ENCODE measurements around the gene APC2.

DNA sequence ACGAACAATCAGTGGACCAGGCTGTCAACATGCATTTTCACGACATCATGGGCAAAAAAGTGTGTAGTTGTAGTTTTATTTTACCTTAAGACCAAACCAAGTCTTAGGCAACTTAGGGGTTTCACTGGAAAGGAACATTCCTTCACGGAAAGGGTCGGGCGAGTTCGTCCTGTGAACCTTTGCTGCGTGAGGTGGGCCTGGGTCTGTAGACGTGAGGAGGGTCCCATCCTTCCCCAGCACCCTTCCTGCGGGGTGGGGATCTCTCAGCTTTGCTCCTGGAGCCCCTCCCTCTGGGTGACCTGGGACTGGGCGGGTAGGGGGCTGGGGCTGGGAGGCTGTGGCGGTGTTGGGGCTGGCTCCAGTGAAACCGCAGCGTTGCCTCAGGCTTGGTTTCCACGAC, 24.0 kb upstream of the APC2 start:
- TF ChIP-seq TCF7 (CRISPR knock-in tag; IDR thresholded peaks at IDR 0.05; ENCODE audit: low read depth): no peak
- TF ChIP-seq, protein P1, sequence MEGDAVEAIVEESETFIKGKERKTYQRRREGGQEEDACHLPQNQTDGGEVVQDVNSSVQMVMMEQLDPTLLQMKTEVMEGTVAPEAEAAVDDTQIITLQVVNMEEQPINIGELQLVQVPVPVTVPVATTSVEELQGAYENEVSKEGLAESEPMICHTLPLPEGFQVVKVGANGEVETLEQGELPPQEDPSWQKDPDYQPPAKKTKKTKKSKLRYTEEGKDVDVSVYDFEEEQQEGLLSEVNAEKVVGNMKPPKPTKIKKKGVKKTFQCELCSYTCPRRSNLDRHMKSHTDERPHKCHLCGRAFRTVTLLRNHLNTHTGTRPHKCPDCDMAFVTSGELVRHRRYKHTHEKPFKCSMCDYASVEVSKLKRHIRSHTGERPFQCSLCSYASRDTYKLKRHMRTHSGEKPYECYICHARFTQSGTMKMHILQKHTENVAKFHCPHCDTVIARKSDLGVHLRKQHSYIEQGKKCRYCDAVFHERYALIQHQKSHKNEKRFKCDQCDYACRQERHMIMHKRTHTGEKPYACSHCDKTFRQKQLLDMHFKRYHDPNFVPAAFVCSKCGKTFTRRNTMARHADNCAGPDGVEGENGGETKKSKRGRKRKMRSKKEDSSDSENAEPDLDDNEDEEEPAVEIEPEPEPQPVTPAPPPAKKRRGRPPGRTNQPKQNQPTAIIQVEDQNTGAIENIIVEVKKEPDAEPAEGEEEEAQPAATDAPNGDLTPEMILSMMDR (IDR thresholded peaks at IDR 0.05): no peak
- no peak for TF ChIP-seq ARID4B (CRISPR knock-in tag; IDR thresholded peaks at IDR 0.05; ENCODE audit: borderline replicate concordance)
- TF ChIP-seq GABPB1 (CRISPR knock-in tag; IDR thresholded peaks at IDR 0.05): no peak
- TF ChIP-seq KAT7 (CRISPR knock-in tag; IDR thresholded peaks at IDR 0.05; ENCODE audit: borderline replicate concordance): no peak
- no peak for TF ChIP-seq SP1 (CRISPR knock-in tag; conservative IDR thresholded peaks at IDR 0.05)
- TF ChIP-seq, protein P2, sequence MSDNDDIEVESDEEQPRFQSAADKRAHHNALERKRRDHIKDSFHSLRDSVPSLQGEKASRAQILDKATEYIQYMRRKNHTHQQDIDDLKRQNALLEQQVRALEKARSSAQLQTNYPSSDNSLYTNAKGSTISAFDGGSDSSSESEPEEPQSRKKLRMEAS (CRISPR knock-in tag; IDR thresholded peaks at IDR 0.05): no peak
- no peak for TF ChIP-seq TP53 (CRISPR knock-in tag; IDR thresholded peaks at IDR 0.05)
- TF ChIP-seq CREB1 (CRISPR knock-in tag; IDR thresholded peaks at IDR 0.05): no peak
- no peak for TF ChIP-seq MXD4 (CRISPR knock-in tag; IDR thresholded peaks at IDR 0.05; ENCODE audit: borderline replicate concordance)

Measured in WTC11 (cell line).